IMR-90 (cell line): ENCODE data around the gene E2F4. TPM values are rescaled to one million over a fixed set of nuclear protein-coding genes. Genes with fewer than 3 reads are reported as not detected.

ENCODE experiments used
- ATAC-seq: fragments of 200-7000 bp; cut with Tn5 transposase; 2 replicates; pipeline ENCODE4 v1.9.1; 2020; ENCODE audit warnings: low read depth, mild to moderate bottlenecking, moderate library complexity
- BruUV-seq: library from RNA; stranded (reverse); fragments of 400-500 nt; replicated peaks from 2 replicates; lab custom pipeline; 2021; lab: Mats Ljungman, UMichigan
- CTCF ChIA-PET: fragments of 300-600 bp; formaldehyde crosslinking; extraction: SDS; loops from one replicate; lab custom pipeline; 2021; ENCODE audit warnings: antibody characterized with exemption; lab: Yijun Ruan, JAX
- POLR2A ChIA-PET: fragments of 300-600 bp; sonication (Branson Sonifier 250); formaldehyde crosslinking; loops from one replicate; lab custom pipeline; 2022; ENCODE audit warnings: antibody characterized with exemption; ENCODE audit not compliant: unreplicated experiment; lab: Charles Lee
- DNase-seq: peaks from one replicate; pipeline ENCODE4 v3.0.0; 2013
- H2AFZ ChIP-seq: replicated peaks from 2 replicates; pipeline ENCODE3; 2013; ENCODE audit warnings: low read length, mild to moderate bottlenecking; ENCODE audit not compliant: poor library complexity
- H2AK5ac ChIP-seq: 2 replicates; pipeline ENCODE4 v1.6.1; 2013; ENCODE audit warnings: low read depth, low read length, inconsistent platforms
- H2AK9ac ChIP-seq: replicated peaks from 2 replicates; pipeline ENCODE3; 2013; ENCODE audit warnings: mild to moderate bottlenecking, low read depth, low read length, moderate library complexity; ENCODE audit not compliant: poor library complexity
- H2BK120ac ChIP-seq: 2 replicates; pipeline ENCODE4 v1.6.1; 2013; ENCODE audit warnings: low read depth, low read length, inconsistent platforms
- H2BK15ac ChIP-seq: 3 replicates; pipeline ENCODE4 v1.6.1; 2013; ENCODE audit warnings: low read depth, low read length, inconsistent platforms
- H2BK20ac ChIP-seq: 2 replicates; pipeline ENCODE4 v1.6.1; 2013; ENCODE audit warnings: low read depth, mild to moderate bottlenecking, inconsistent platforms, low read length, moderate library complexity
- H2BK5ac ChIP-seq: 2 replicates; pipeline ENCODE4 v1.6.1; 2013; ENCODE audit warnings: mild to moderate bottlenecking, low read depth, low read length, inconsistent platforms; ENCODE audit not compliant: poor library complexity, severe bottlenecking
- H3K14ac ChIP-seq: replicated peaks from 2 replicates; pipeline ENCODE4 v1.6.1; 2013; ENCODE audit warnings: low read depth, low read length, inconsistent platforms
- H3K18ac ChIP-seq: 2 replicates; pipeline ENCODE4 v1.6.1; 2013; ENCODE audit warnings: low read depth, low read length, control low read depth
- H3K23ac ChIP-seq: 2 replicates; pipeline ENCODE4 v1.6.1; 2013; ENCODE audit warnings: low read depth, low read length, inconsistent platforms
- H3K27ac ChIP-seq: 2 replicates; pipeline ENCODE4 v1.5.1; 2013; ENCODE audit warnings: mild to moderate bottlenecking, control low read depth, low read length; ENCODE audit not compliant: insufficient read depth
- H3K27me3 ChIP-seq: 2 replicates; pipeline ENCODE4 v1.6.1; 2013; ENCODE audit warnings: low read length; ENCODE audit not compliant: control insufficient read depth, insufficient read depth
- H3K36me3 ChIP-seq: 2 replicates; pipeline ENCODE4 v1.6.1; 2013; ENCODE audit warnings: low read length, mixed read lengths; ENCODE audit not compliant: control insufficient read depth, insufficient read depth
- H3K4ac ChIP-seq: 2 replicates; pipeline ENCODE4 v1.6.1; 2013; ENCODE audit warnings: low read depth, low read length, inconsistent platforms
- H3K4me1 ChIP-seq: 2 replicates; pipeline ENCODE4 v1.6.1; 2013; ENCODE audit warnings: low read length, mixed read lengths; ENCODE audit not compliant: control insufficient read depth, insufficient read depth
- H3K4me2 ChIP-seq: 2 replicates; pipeline ENCODE4 v1.6.1; 2013; ENCODE audit warnings: low read depth, mild to moderate bottlenecking, control low read depth, low read length, moderate library complexity
- H3K4me3 ChIP-seq: 2 replicates; pipeline ENCODE4 v1.5.1; 2013; ENCODE audit warnings: low read depth, mild to moderate bottlenecking, control low read depth, low read length, moderate library complexity; ENCODE audit not compliant: insufficient read depth
- H3K56ac ChIP-seq: 2 replicates; pipeline ENCODE4 v1.6.1; 2013; ENCODE audit warnings: low read length, inconsistent platforms; ENCODE audit not compliant: insufficient read depth; ENCODE audit errors: extremely low read depth
- H3K79me1 ChIP-seq, 2 experiments: 2 replicates each; pipeline ENCODE4 v1.6.1; 2013; ENCODE audit warnings: low read length in 2 of 2, inconsistent platforms in 1 of 2, low read depth in 1 of 2
- H3K9ac ChIP-seq: 2 replicates; pipeline ENCODE4 v1.6.1; 2013; ENCODE audit warnings: low read depth, low read length, control low read depth
- H3K9me1 ChIP-seq: 2 replicates; pipeline ENCODE4 v1.6.1; 2013; ENCODE audit warnings: low read length, inconsistent platforms; ENCODE audit not compliant: insufficient read depth
- H3K9me3 ChIP-seq: 2 replicates; pipeline ENCODE4 v1.6.1; 2013; ENCODE audit warnings: low read length; ENCODE audit not compliant: control insufficient read depth, insufficient read depth
- H4K20me1 ChIP-seq: 2 replicates; pipeline ENCODE4 v1.6.1; 2013; ENCODE audit warnings: low read length, inconsistent platforms; ENCODE audit not compliant: insufficient read depth
- H4K5ac ChIP-seq: 2 replicates; pipeline ENCODE4 v1.6.1; 2013; ENCODE audit warnings: mild to moderate bottlenecking, low read depth, low read length, control low read depth
- H4K8ac ChIP-seq, 2 experiments: 2 replicates each; pipeline ENCODE4 v1.6.1; 2013; ENCODE audit warnings: low read depth in 2 of 2, low read length in 2 of 2, control low read depth in 1 of 2, inconsistent platforms in 1 of 2
- H4K91ac ChIP-seq: 2 replicates; pipeline ENCODE4 v1.6.1; 2013; ENCODE audit warnings: low read depth, low read length, inconsistent platforms; ENCODE audit not compliant: insufficient read depth
- BHLHE40 ChIP-seq: fragments of 150-350 bp; IDR thresholded peaks from 2 replicates; pipeline ENCODE4 v1.6.1; 2016; ENCODE audit warnings: mild to moderate bottlenecking, low read depth, low read length
- CEBPB ChIP-seq: IDR thresholded peaks from 2 replicates; pipeline ENCODE4 v1.6.1; 2012; ENCODE audit warnings: low read depth, low read length, improper control_type of control experiment
- CHD1 ChIP-seq: IDR thresholded peaks from 2 replicates; pipeline ENCODE4 v1.6.1; 2012; ENCODE audit warnings: low read depth, low read length, improper control_type of control experiment
- ELK1 ChIP-seq: fragments of 150-350 bp; IDR thresholded peaks from 2 replicates; pipeline ENCODE4 v1.6.1; 2016; ENCODE audit warnings: low read depth, mild to moderate bottlenecking, low read length, moderate library complexity, borderline replicate concordance
- FOS ChIP-seq: fragments of 150-350 bp; IDR thresholded peaks from 2 replicates; pipeline ENCODE4 v1.6.1; 2016; ENCODE audit warnings: low read depth, low read length
- MAFK ChIP-seq: IDR thresholded peaks from 2 replicates; pipeline ENCODE4 v1.6.1; 2012; ENCODE audit warnings: low read depth, low read length, improper control_type of control experiment
- MAZ ChIP-seq: IDR thresholded peaks from 2 replicates; pipeline ENCODE4 v1.6.1; 2012; ENCODE audit warnings: low read depth, mild to moderate bottlenecking, low read length, improper control_type of control experiment, moderate library complexity, borderline replicate concordance
- MXI1 ChIP-seq: IDR thresholded peaks from 2 replicates; pipeline ENCODE4 v1.6.1; 2012; ENCODE audit warnings: low read depth, mild to moderate bottlenecking, low read length, moderate library complexity, borderline replicate concordance
- NFE2L2 ChIP-seq: fragments of 150-350 bp; IDR thresholded peaks from 2 replicates; pipeline ENCODE4 v1.6.1; 2016; ENCODE audit warnings: low read depth, mild to moderate bottlenecking, low read length
- POLR2A ChIP-seq: IDR thresholded peaks from 2 replicates; pipeline ENCODE4 v1.6.1; 2012; ENCODE audit warnings: mild to moderate bottlenecking, low read depth, low read length
- RAD21 ChIP-seq: IDR thresholded peaks from 2 replicates; pipeline ENCODE4 v1.6.1; 2012; ENCODE audit warnings: low read length, improper control_type of control experiment
- RCOR1 ChIP-seq: IDR thresholded peaks from 2 replicates; pipeline ENCODE4 v1.6.1; 2012; ENCODE audit warnings: mild to moderate bottlenecking, low read length, improper control_type of control experiment; ENCODE audit not compliant: insufficient replicate concordance
- RFX5 ChIP-seq: IDR thresholded peaks from 2 replicates; pipeline ENCODE4 v1.8.0; 2012; ENCODE audit warnings: low read depth, mild to moderate bottlenecking, low read length, moderate library complexity
- SMC3 ChIP-seq: fragments of 150-350 bp; IDR thresholded peaks from 2 replicates; pipeline ENCODE4 v1.6.1; 2016; ENCODE audit warnings: low read depth, mild to moderate bottlenecking, antibody characterized with exemption, low read length, moderate library complexity
- USF2 ChIP-seq: fragments of 150-350 bp; IDR thresholded peaks from 2 replicates; pipeline ENCODE4 v1.6.1; 2017; ENCODE audit warnings: mild to moderate bottlenecking, antibody characterized with exemption, low read length, low read depth
- WGBS, 2 experiments: methylation state at CpG; one replicate each; pipeline versions ENCODE4 v1.1.5 to v1.1.7; 2013; ENCODE audit warnings: missing lambda C conversion rate in 2 of 2; ENCODE audit not compliant: insufficient read length in 1 of 2; ENCODE audit errors: extremely low coverage in 2 of 2; 5-methylcytosine and 5-hydroxymethylcytosine counted together
- dilution Hi-C: fragments of 300-500 bp; cut with HindIII; formaldehyde crosslinking; loops from one replicate; pipeline ENCODE4 v1.14.3; 2018; ENCODE audit warnings: low sequenced_read_pairs; ENCODE audit not compliant: unreplicated experiment
- in situ Hi-C: fragments of 300-500 bp; cut with MboI; formaldehyde crosslinking; loops from 3 replicates; pipeline ENCODE4 v1.14.3; 2019; ENCODE audit warnings: low sequenced_read_pairs, inconsistent platforms, mixed read lengths
- intact Hi-C: fragments of 100-400 bp; cut with micrococcal nuclease; formaldehyde crosslinking; loops from 2 replicates; pipeline ENCODE4 v1.10.0; 2022
- polyA plus RNA-seq, 3 experiments: library from polyadenylated mRNA; depleted of rRNA; stranded (reverse); fragments of >200 nt; gene quantifications; 2 replicates each; pipeline ENCODE4 v1.2.3, GENCODE V29; 2012; ENCODE audit warnings: low replicate concordance in 1 of 3
- total RNA-seq: library from RNA; depleted of rRNA; stranded (reverse); fragments of >200 nt; gene quantifications from 2 replicates; pipeline ENCODE4 v1.2.3, GENCODE V29; 2012

The E2F4 gene
- total and polyA plus RNA-seq, 2 of the 4 experiments (the other 2 are of a cell fraction): 63.4 to 103 TPM

- ChIA-PET CTCF (no interaction called here), POLR2A (interaction anchor here (0.6 kb wide), 1 partner anchor 306 kb away, joined by 4 read pairs; no protein-coding TSS in a partner anchor)
- in situ Hi-C loops: no loop called here
- Histone ChIP-seq H3K9me1 (peaks cover 26% of the 10 kb centered on the region), H2BK120ac (no peak overlapping the region), H3K27ac (no peak overlapping the region), H3K4me3 (no peak overlapping the region), H2AFZ (peak overlapping the region; percentile 48), H4K5ac (no peak overlapping the region), H2AK5ac (peak overlapping the region; percentile 80), H4K20me1 (peaks cover 21% of the 10 kb centered on the region), H4K8ac (peak overlapping the region in 1 of 2 experiments; percentile 17; a peak in 2 of 4 replicates), H3K18ac (no peak overlapping the region), H2BK15ac (no peak overlapping the region), H3K56ac (no peak overlapping the region), H3K9me3 (no peaks in the 10 kb centered on the region), H3K4me2 (peak overlapping the region; percentile 60; the same call in 1 of the 2 replicates), H3K27me3 (no peaks in the 10 kb centered on the region), H4K91ac (no peak overlapping the region), H3K9ac (no peak overlapping the region), H3K79me1 (peaks cover 25 to 41% of the 10 kb centered on the region in 2 experiments), H3K14ac (no peak overlapping the region), H3K4me1 (peaks cover 21% of the 10 kb centered on the region), H3K36me3 (peaks cover 23% of the 10 kb centered on the region), H3K23ac (no peak overlapping the region; the same call in 1 of the 2 replicates), H2BK5ac (peak overlapping the region; percentile 64), H3K4ac (peak overlapping the region; percentile 40; the same call in 1 of the 2 replicates), H2BK20ac (no peak overlapping the region), H2AK9ac (peak overlapping the region; percentile 71)
- DNase-seq (peak; percentile 76), ATAC-seq (peak; percentile 36)
- 80% methylated on average over 2 of the region's 13 CpGs; no CpG with 5 or more reads in 1 of the 2 experiments for WGBS, 2 experiments
- dilution Hi-C loops: no loop called here
- intact Hi-C loops: no loop called here
- no TSS peak for BruUV-seq
- TF ChIP-seq ELK1: no peak
- no peak for TF ChIP-seq MXI1
- no peak for TF ChIP-seq POLR2A
- TF ChIP-seq RAD21: no peak
- TF ChIP-seq RCOR1: no peak
- peak; percentile 77; the same call in 1 of the 2 replicates for TF ChIP-seq FOS
- TF ChIP-seq USF2: no peak
- no peak for TF ChIP-seq SMC3
- 0 out of 2 replicates have a peak, but pooled peaks have one; percentile 21 for TF ChIP-seq BHLHE40
- no peak for TF ChIP-seq RFX5
- no peak for TF ChIP-seq NFE2L2
- TF ChIP-seq MAFK: no peak
- TF ChIP-seq CEBPB: no peak
- TF ChIP-seq MAZ: no peak
- TF ChIP-seq CHD1: no peak
Measured at GRCh38 chr16:67190448-67191399, 1.2 kb upstream of the E2F4 start.
